ENCODE measurements around the gene RBP2.

The RBP2 gene

GRCh38 chr3:139476348-139476747 lies at the start of gene RBP2:
Gene RBP2 (minus strand): TSS chr3:139476516. CDS start chr3:139476459, 57 bp downstream.
- H3K4me3 ChIP-seq (ENCODE audit: low read depth, low read length): no peak within 1 kb of the TSS

- H3K4me3 ChIP-seq (ENCODE audit: low read depth, low read length): no peak overlapping the region
Measured at GRCh38 chr3:139524841-139525636, 48.7 kb upstream of the RBP2 start.

- no peak overlapping the region for H3K4me3 ChIP-seq (ENCODE audit: low read depth, low read length)
Measured at GRCh38 chr3:139523718-139524117, 47.4 kb upstream of the RBP2 start.

GRCh38 chr3:139523166-139523565 lies 46.9 kb upstream of the RBP2 start:
- no peak overlapping the region for H3K4me3 ChIP-seq (ENCODE audit: low read depth, low read length)

GRCh38 chr3:139522421-139522820 lies 46.1 kb upstream of the RBP2 start:
- H3K4me3 ChIP-seq (ENCODE audit: low read depth, low read length): no peak overlapping the region

GRCh38 chr3:139521816-139522215 lies 45.5 kb upstream of the RBP2 start:
- H3K4me3 ChIP-seq (ENCODE audit: low read depth, low read length): no peak overlapping the region

GRCh38 chr3:139521144-139521543 lies 44.8 kb upstream of the RBP2 start:
- no peak overlapping the region for H3K4me3 ChIP-seq (ENCODE audit: low read depth, low read length)

GRCh38 chr3:139519998-139520737 lies 43.9 kb upstream of the RBP2 start:
- H3K4me3 ChIP-seq (ENCODE audit: low read depth, low read length): no peak overlapping the region

DNA sequence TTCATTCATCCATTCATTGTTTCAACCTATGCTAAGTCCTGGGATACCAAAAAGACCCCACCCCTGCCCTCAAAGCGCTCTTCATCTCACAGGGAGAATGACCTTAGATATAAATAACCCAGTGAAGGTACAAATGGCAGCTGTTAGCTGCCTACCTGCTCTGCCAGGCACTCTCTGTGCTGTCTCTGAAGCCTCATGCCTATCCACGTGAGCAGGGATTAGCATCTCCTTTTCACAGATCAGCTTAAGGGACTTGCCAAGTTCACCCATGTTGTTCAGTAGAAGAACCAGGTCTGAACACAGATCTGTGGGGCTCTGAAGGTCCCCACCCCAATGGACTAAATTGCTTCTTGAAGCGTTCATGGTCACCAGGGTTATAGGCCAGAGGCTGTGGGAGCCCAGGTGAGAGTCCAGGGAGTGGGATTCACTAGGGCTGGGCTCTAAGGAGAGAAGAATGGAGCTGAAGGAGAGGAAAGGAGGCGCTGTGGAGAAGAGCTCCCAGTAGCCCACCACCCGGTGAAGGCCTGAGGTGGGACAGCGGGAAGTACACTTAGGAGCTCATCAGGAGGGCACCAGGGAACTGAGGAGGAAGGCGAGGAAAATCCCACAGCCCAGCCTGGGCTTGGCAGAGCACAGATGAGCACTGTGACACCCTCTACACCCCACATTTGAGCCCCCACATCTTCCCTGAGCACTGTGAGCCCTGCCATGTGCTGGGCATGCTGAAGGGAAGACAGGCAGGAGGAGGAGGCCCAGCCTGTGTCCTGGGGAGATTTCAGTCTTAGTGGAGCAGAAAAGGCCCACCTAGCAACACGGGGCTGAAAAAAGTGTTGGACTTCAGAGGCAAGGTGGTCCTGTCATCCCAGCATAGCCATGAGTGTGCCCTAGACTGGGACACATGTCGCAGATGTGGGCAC lies 42.9 kb upstream of the RBP2 start:
- no peak overlapping the region for H3K4me3 ChIP-seq (ENCODE audit: low read depth, low read length)

- H3K4me3 ChIP-seq (ENCODE audit: low read depth, low read length): no peak overlapping the region
Measured at GRCh38 chr3:139518306-139518705, 42.0 kb upstream of the RBP2 start.

DNA sequence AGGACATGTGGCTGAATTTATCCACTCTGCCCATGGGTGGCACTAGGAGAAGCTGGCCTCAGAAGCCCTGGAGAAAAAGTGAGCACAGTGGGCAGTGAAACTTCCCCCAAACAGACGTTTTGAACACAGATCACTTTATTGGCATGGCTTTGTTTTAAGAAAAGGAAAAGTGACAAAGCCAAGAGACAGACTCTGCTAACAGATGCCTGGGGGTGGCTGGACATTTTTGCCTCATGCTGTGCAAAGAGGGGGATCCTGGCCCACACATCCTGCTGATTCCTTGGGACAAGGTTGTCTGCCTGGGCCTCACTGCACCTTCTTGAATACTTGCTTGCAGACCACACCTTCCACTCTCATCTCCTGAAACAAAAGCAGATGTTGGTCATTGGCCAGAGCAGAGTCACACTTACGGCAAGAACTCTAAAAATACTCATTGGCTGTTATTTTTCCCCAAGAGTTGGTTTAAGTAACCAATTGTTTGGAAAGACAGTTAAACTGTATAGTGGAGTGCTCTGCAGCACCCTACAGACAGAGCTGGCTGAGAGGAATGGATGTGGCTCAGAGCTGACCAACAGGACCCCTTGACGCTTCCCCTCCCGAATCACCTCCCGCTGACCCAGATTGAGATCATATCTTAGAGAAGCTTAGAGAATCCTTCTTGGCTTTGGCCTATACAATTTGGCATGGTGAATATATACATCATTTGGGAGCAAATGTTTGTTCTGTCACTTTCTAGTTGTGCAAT lies 41.2 kb upstream of the RBP2 start:
- H3K4me3 ChIP-seq (ENCODE audit: low read depth, low read length): no peak overlapping the region

GRCh38 chr3:139514741-139515140 lies 38.4 kb upstream of the RBP2 start:
- no peak overlapping the region for H3K4me3 ChIP-seq (ENCODE audit: low read depth, low read length)

DNA sequence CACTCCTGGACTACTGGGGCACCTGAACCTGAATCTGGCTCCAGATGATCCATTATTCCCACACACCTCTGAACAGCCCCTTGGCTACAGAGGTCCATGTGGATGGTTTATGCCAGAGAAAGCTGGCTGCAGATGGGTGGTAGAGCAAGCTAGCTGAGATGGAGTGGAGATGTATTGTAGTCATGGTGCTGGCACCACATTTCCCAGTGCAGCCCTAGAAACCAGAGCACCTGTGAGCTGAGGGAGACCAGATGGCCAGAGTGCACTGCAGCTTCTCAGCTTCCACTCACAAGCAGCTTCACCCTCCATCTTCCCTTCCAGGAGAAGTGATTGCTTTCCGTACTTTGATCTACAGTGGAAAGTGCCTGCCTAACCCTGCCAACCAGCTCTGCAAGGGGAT lies 33.3 kb upstream of the RBP2 start:
- no peak overlapping the region for H3K4me3 ChIP-seq (ENCODE audit: low read depth, low read length)

DNA sequence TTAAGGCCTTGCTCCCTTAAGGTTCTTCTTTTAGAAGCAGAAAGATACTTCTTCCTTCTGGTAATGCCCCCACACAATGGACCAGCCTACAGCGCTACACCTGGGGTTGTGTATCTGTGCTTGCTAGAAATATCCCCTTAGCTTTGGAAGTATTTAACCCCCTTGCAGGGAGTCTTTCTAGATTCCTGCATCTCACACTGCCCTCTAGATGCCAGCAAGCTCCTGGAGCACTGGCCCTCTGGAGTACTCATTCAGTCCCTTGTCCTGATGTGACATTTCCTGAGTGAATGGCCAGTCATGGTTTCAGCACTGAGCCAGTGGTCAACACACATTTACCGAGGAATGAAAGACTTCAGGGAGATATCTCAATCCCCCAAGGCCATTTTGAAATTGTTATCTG lies 30.4 kb upstream of the RBP2 start:
- H3K4me3 ChIP-seq (ENCODE audit: low read depth, low read length): no peak overlapping the region

GRCh38 chr3:139505829-139506386 lies 29.6 kb upstream of the RBP2 start:
- no peak overlapping the region for H3K4me3 ChIP-seq (ENCODE audit: low read depth, low read length)

- H3K4me3 ChIP-seq (ENCODE audit: low read depth, low read length): no peak overlapping the region
Measured at GRCh38 chr3:139499536-139499935, 23.2 kb upstream of the RBP2 start.

- H3K4me3 ChIP-seq (ENCODE audit: low read depth, low read length): no peak overlapping the region
Measured at GRCh38 chr3:139493826-139494385, 17.6 kb upstream of the RBP2 start.

GRCh38 chr3:139491966-139492365 lies 15.7 kb upstream of the RBP2 start:
- no peak overlapping the region for H3K4me3 ChIP-seq (ENCODE audit: low read depth, low read length)

DNA sequence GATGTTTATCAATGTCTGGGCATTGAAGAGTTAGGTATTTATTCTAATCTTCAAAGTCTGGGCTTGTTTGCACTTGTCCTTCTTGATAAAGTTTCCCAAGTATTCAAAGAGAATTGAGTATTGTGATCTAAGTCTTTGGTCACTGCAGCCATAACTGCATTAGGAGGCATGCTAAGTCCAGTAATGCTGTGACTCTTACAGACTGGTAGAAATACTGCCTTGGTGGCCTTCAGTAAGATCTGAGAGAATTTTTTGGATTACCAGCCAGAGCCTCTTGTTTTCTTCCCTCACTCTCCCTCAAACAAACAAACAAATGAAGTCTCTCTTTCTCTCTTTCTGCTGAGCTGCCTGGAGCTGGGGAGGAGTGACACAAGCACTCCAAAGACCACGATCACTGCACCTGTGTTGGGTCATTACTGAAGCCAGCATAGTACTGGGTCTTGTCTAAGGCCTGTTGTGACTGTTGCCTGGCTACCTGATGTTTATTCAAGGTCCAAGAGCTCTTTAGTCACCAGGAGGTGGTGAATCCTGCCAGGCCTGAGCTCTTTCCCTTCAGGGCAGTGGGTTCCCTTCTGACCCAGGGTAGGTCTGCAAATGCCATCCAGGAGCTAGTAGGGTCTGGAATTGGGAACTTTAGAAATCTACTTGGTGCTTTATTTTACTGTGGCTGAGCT lies 14.8 kb upstream of the RBP2 start:
- no peak overlapping the region for H3K4me3 ChIP-seq (ENCODE audit: low read depth, low read length)

Data from iPS-11a (cell line).